Measurements from ENCODE around the gene RAD23A. TPM values are rescaled to one million over a fixed set of nuclear protein-coding genes. Genes with fewer than 3 reads are reported as not detected.

RAD23A gene
- polyA plus RNA-seq, 2 of the 4 experiments (the other 2 are of a cell fraction): 56.2 to 71.6 TPM

GRCh38 chr19:13001166-13001501 lies 55.5 kb downstream of the RAD23A start:
- CTCF ChIA-PET: interaction anchor here (1.2 to 2.2 kb wide), 3 partner anchors 17 to 93 kb away, joined by 3 to 11 read pairs (median 8); no protein-coding TSS in a partner anchor
- Histone ChIP-seq H3K4me1 (no peaks in the 10 kb centered on the region), H3K4me3 (no peak overlapping the region), H3K27ac (no peak overlapping the region), H3K9me3 (no peaks in the 10 kb centered on the region), H3K4me2 (no peak overlapping the region)
- 91% methylated on average over 19 of the region's 19 CpGs for WGBS (ENCODE audit: missing lambda C conversion rate)
- TF ChIP-seq, protein P1, sequence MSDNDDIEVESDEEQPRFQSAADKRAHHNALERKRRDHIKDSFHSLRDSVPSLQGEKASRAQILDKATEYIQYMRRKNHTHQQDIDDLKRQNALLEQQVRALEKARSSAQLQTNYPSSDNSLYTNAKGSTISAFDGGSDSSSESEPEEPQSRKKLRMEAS (IDR thresholded peaks at IDR 0.05): no peak
- DNase-seq (ENCODE audit: low read depth in 1 of 2, low spot score in 1 of 2) (no peak), ATAC-seq (no peak), FAIRE-seq (no peak)
- POLR2A ChIA-PET: no interaction called here

GRCh38 chr19:13001502-13002165 lies 56.0 kb downstream of the RAD23A start:
- H3K4me3 ChIP-seq: no peak overlapping the region
- FAIRE-seq (no peak), DNase-seq (ENCODE audit: low read depth in 1 of 2, low spot score in 1 of 2) (no peak), ATAC-seq (no peak)
- H3K9me3 ChIP-seq: no peaks in the 10 kb centered on the region
- 89% methylated on average over 21 of the region's 41 CpGs for WGBS (ENCODE audit: missing lambda C conversion rate)
- no peak overlapping the region for H3K4me2 ChIP-seq
- TF ChIP-seq ZFP36 (IDR thresholded peaks at IDR 0.05; ENCODE audit: borderline replicate concordance, partially characterized antibody): no peak
- no peak for TF ChIP-seq ZC3H11A (IDR thresholded peaks at IDR 0.05)
- TF ChIP-seq POLR2A (IDR thresholded peaks at IDR 0.05; ENCODE audit: low read length): no peak
- TF ChIP-seq KDM1A (IDR thresholded peaks at IDR 0.05; ENCODE audit: low read depth): no peak
- TF ChIP-seq, protein P2, sequence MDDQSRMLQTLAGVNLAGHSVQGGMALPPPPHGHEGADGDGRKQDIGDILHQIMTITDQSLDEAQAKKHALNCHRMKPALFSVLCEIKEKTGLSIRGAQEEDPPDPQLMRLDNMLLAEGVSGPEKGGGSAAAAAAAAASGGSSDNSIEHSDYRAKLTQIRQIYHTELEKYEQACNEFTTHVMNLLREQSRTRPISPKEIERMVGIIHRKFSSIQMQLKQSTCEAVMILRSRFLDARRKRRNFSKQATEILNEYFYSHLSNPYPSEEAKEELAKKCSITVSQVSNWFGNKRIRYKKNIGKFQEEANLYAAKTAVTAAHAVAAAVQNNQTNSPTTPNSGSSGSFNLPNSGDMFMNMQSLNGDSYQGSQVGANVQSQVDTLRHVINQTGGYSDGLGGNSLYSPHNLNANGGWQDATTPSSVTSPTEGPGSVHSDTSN (IDR thresholded peaks at IDR 0.05): no peak
- TF ChIP-seq FOSL2 (IDR thresholded peaks at IDR 0.05): no peak
- TF ChIP-seq FOSL2 (CRISPR knock-in tag; IDR thresholded peaks at IDR 0.05): no peak
- no peak for TF ChIP-seq HDAC2 (IDR thresholded peaks at IDR 0.05)
- TF ChIP-seq RCOR1 (IDR thresholded peaks at IDR 0.05; ENCODE audit: low read depth, low read length): no peak
- TF ChIP-seq NR3C1 (IDR thresholded peaks at IDR 0.05): no peak
- TF ChIP-seq HOXA7 (CRISPR knock-in tag; IDR thresholded peaks at IDR 0.05): no peak
- TF ChIP-seq NPAS2 (CRISPR knock-in tag; IDR thresholded peaks at IDR 0.05; ENCODE audit: borderline replicate concordance): no peak
- TF ChIP-seq BCL3 (IDR thresholded peaks at IDR 0.05): no peak
- no peak for TF ChIP-seq HOXB5 (CRISPR knock-in tag; IDR thresholded peaks at IDR 0.05)
- no peak for TF ChIP-seq EP300 (IDR thresholded peaks at IDR 0.05)
- TF ChIP-seq BHLHE40 (IDR thresholded peaks at IDR 0.05; ENCODE audit: low read depth, low read length): no peak
- no peaks in the 10 kb centered on the region for H3K4me1 ChIP-seq
- H3K27ac ChIP-seq: no peak overlapping the region
- ChIA-PET POLR2A (no interaction called here), CTCF (interaction anchor here (0.7 to 1.4 kb wide), 6 partner anchors 9 to 92 kb away, joined by 3 to 5 read pairs (median 4); no protein-coding TSS in a partner anchor)

- Histone ChIP-seq H3K4me3 (no peak overlapping the region), H3K9me3 (no peaks in the 10 kb centered on the region), H3K4me2 (no peak overlapping the region), H3K27ac (no peak overlapping the region), H3K4me1 (no peaks in the 10 kb centered on the region)
- ATAC-seq (no peak), DNase-seq (ENCODE audit: low read depth in 1 of 2, low spot score in 1 of 2) (no peak), FAIRE-seq (no peak)
- ChIA-PET POLR2A (no interaction called here), CTCF (interaction anchor here (0.7 to 1.4 kb wide), 8 partner anchors 9 to 130 kb away, joined by 3 to 5 read pairs (median 4); no protein-coding TSS in a partner anchor)
- TF ChIP-seq JUNB (IDR thresholded peaks at IDR 0.05) (no peak), FOXS1 (CRISPR knock-in tag; IDR thresholded peaks at IDR 0.05) (no peak), PHF8 (IDR thresholded peaks at IDR 0.05; ENCODE audit: borderline replicate concordance, low read depth) (no peak), MAFK (IDR thresholded peaks at IDR 0.05; ENCODE audit: partially characterized antibody) (no peak), MYC (IDR thresholded peaks at IDR 0.05; ENCODE audit: borderline replicate concordance, low read length) (no peak), CHD2 (IDR thresholded peaks at IDR 0.05; ENCODE audit: low read length, partially characterized antibody) (no peak), CTCF (IDR thresholded peaks at IDR 0.05) (no peak), RARB (CRISPR knock-in tag; IDR thresholded peaks at IDR 0.05) (no peak), EP300 (IDR thresholded peaks at IDR 0.05) (no peak)
- TF ChIP-seq, protein P2 (IDR thresholded peaks at IDR 0.05): no peak
- TF ChIP-seq, protein P1 (IDR thresholded peaks at IDR 0.05): no peak
- 86% methylated on average over 7 of the region's 29 CpGs for WGBS (ENCODE audit: missing lambda C conversion rate)
These were observed 56.7 kb downstream of the RAD23A start for GRCh38 chr19:13002166-13002898.

All from A549 (cell line).